ENCODE results near the gene AGPS.

- TF ChIP-seq CTCF (IDR thresholded peaks at IDR 0.05) (no peak), EZH2 (IDR thresholded peaks at IDR 0.05; ENCODE audit: borderline replicate concordance, insufficient read depth, low read depth, low read length, poor library complexity, severe bottlenecking) (no peak)
These were observed 156.6 kb downstream of the AGPS start for GRCh38 chr2:177549171-177549570.

Data from B cell (primary cell).